ENCODE data around the gene FREM3.
"Not testable (repeated sequence)": the region's sequence is repeated elsewhere in the genome, so short reads cannot be mapped to it uniquely, and the experiment has no call there.

The FREM3 gene

DNA sequence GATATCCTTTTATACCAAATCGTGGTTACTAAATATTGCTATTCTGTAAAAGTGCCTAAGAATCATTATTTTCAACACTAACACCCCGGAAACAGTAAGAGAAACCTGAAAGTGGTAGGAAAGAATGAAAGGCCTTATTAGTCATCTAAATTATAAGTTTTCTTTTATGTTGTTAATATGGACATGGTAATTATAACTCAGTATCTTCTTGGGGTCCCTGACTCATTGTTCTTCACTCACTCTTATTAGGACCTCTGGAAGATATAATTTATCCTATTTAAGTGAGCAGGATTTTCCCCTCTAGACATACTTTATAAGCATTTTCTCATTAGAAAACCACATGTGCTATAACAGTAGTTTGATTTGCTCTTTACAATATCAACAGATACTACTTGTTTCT is 136.0 kb downstream of the FREM3 start:
- DNase-seq = no peak

DNA sequence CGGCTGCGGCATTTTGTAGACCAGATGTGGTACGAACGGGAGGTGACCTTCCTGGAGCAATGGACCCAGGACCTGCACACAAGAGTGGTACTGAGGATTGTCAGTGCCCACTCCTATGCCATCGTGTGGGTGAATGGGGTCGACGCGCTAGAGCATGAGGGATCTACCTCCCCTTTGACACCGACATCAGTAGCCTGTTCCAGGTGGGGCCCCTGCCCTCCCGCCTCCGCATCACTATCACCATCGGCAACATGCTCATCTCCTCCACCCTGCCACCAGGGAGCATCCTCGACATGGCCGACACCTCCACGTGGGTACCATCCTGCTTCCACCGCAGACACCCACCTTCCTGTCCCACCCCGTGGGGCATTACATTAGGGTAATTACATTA is 140.7 kb downstream of the FREM3 start:
- DNase-seq = peak; percentile 30

DNA sequence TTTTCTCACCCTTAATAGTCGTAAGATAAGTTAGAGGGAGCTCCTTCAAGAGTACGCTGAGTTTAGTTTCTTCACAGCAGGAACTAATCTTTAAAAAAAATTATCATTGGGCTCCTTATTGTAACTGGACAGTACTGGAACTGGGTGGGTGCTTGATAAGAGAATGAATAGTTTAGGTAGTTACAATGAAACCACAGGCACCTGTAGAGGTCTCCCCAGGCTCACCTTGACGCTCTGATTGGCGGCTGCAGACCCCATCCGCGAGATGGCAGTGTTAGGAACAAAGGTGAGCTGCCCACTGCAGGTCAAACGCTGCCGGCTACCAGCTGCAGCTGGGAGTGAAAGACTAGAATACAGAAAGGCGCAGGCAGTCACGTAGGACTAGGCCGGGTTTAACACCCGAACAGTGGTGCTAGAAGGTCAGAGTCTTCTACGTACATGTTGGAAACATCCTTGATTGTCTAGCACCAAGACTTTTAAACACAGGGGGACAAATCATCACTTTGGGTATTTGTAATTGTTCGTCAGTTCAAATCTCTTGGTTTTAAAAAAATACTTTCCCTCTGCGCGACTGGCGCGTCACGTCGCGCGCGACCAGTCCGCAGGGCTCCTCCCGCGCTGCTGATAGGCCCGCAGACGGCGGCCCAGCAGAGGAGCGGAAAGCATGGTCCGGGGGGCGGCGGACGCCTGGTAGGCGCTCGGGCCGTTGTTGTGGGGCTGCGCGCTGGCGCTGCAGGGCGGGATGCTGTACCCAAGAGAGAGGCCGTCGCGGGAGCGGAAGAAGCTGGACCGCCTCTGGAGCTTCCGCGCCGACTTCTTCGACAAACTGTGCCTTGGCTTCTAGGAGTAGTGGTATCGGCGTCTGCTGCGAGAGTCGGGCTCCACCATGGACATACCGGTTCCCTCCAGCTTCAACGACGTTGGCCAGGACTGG is 141.4 kb downstream of the FREM3 start:
- peak; percentile 80 for DNase-seq

DNA sequence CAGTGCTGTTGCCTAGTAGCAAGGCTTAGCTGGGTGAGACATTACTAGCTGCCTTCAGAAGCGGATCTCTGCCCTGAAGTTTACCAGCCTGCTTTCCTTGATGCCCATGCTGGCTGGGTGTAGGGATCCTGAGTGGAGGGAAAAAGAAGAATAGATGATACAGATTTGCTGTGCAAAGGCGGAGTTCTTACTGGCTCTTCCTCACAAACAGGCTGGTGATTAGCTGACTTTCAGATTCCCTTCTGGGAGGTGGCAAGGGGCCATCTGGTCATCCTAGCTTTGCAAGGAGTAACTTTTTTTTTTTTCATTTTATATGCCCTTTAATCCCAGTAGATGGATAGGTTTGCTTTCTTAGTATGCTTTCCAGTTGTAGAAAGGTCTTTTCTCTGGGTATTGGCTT is 142.2 kb downstream of the FREM3 start:
- DNase-seq = no peak

DNA sequence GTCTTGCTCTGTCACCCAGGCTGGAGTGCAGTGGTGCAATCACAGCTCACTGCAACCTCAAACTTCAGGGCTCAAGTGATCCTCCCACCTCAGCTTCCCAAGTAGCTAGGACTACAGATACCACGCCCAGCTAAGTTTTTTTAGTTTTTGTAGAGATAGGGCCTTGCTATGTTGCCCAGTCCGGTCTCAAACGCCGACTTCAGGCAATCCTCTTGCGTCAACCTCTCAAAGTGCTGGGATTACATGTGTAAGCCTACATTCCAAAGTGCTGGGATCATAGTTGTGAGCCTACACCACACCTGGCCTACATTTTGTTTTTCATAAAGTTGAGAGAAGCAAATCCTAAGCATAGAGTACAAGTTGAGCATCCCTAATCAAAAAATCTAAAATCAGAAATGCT is 144.8 kb downstream of the FREM3 start:
- DNase-seq = no peak

DNA sequence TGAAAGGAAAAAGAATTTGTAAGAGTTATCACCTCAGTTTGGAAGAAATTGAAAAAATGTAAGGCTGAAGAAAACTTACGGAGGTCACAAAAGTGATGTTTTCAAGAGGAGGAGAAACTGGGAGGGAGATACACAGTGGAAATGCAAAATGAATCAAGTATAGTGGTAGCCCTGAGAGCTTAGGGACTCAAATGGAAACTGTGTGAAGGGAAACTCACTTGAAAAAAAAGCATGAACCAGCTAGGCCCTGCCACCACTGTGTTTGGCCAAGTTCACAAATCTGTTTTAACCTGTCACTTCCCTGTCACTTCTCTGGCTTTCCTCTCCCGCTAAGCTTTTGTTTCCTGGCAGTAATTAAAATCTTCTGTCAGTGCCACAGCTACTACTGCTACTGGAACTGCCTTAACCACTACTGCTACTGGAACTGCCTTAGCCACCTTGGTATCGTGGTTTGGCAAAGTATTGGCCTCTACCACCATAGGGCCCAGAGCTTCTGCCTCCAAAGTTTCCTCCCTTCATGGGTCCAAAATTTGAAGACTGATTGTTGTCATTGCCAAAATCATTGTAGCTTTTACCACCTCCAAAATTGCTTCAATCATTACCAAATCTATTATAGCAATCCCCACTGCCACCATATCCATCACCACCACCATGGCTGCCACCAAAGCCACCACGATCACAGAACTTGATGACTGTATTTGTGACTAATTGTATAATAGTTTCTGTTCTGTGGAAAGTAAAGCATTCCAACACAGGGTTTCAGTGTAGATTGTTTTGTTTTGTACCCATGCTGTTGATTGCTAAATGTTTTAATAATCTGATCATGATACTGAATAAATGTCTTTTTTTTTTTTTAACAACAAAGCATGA is 145.5 kb downstream of the FREM3 start:
- no peak for DNase-seq

DNA sequence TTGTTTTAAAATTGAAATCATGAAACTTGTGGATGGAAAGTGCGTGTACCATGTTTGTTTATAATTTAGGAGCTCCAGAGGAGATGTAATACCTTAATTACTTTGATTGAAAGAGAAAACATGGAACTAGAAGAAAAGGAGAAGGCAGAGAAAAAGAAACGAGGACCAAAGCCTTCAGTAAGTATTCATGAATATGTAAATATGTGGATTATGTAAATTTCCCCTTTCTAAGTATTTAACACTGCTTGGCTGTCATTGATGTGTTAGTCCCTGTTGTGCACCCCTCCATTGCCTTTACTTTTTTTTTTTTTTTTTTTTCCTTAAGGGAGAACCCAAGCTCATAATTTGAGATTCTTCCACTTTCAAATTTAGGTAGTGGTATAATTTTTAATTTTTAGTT is 150.5 kb downstream of the FREM3 start:
- DNase-seq = no peak

DNA sequence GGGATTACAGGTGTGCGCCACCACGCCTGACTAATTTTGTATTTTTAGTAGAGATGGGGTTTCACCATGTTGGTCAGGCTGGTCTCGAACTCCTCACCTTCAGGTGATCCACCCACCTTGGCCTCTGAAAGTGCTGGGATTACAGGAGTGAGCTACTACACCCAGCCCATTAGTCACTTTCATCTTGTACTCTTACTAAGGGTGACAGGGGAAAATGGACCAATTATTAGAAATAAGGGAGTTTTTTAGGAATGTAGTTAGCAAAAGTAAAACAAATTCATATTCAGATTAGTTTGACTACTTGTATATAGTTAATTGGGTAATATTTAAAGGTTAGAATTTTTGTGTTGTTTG is 160.8 kb downstream of the FREM3 start:
- no peak for DNase-seq

DNA sequence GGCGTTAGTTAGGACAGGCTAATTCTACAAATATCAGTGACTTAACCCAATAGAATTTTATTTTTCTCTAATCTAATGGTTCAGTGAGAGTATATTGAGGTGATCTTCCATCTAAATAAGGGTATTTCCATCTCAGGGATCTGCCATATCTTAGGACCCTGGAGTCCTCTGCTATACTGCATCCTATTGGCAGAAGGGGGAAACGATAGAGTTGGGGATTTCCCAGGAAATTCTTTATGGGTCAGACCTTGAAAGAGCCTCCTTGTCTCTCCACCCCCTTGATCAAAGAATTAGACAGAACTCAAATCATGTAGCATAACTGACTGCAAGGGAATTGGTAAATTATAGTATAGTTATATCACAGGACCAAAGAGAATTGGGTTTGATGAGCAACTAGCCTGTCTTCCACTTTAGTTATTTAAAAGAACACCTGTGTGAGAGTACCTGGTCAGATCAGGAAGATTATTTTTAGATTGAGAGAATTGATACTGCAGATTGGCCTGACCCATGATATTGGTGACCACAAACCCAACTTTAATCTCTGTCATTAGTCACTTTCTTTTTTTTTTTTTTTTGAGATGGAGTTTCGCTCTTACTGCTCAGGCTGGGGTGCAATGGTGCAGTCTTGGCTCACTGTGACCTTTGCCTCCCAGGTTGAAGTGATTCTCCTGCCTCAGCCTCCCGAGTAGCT is 161.4 kb downstream of the FREM3 start:
- peak; percentile 21 for DNase-seq

DNA sequence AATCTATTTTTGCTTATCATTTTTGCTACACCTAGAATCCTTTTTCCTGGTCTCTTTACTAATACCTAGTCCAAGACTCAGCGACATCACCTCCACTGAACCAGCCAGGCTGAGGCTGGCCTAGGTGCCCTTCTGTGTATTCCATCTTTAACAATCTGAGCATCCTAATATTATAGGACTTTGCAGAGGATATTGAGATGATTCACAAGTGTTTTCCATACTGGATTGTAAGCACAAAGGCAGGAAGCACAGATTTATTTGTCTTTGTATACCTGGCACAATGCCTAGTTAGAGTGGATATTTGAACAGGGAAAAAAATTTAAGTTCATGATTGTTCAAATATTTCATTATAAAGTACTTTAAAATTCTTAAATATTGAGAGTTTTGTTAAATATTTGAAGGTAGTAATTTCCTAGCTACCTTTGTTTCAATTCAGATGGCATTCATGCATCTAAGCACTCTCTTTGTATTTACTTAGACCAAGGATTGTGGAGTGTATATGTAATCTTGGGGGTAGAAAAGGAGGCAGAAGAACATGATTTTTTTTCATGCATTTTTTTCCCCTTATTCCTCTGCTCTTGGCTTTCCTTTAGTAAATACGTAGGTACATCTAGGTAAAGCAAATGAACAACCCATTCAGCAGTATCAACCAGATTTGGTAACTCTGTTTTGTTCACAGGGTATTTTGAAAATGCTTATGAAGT is 168.5 kb downstream of the FREM3 start:
- no peak for DNase-seq

DNA sequence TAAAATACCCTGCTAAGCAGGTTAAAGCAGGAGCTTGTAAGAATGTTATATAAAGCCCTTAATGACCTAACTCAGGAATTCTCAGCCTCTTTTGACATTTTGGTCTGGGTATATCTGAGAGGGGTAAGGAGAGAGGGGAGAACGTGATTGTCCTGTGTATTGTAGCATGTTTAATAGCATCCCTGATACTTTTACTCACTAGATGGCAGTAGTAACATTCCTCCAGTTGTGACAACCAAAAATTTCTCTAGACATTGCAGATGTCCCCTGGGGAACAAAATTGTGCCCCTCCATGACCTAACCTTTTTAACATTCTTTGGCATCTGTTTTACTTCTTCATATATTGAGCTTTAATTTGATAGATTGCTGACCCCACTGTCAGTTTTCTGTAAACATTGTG is 169.1 kb downstream of the FREM3 start:
- DNase-seq = no peak

DNA sequence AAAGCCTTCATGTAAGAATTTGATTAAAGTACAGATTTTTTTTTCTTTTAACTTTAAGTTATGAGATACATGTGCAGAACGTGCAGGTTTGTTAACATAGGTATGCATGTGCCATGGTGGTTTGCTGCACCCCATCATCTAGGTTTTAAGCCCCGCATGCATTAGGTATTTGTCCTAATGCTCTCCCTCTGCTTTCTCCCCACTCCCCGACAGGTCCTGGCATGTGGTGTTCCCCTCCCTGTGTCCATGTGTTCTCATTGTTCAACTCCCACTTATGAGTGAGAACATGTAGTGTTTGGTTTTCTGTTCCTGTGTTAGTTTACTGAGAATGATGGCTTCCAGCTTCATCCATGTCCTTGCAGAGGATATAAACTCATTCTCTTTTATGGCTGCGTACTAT is 172.4 kb downstream of the FREM3 start:
- not testable (repeated sequence) for DNase-seq
